Neural progenitor cell (in vitro differentiated cells): ENCODE data around the gene KCNH2.

ENCODE experiments used
- CTCF ChIP-seq: fragments of 200-600 bp; sonication (generic); IDR thresholded peaks from 2 replicates; pipeline ENCODE4 v1.5.1; 2017; ENCODE audit warnings: antibody characterized with exemption, mild to moderate bottlenecking
- EZH2 ChIP-seq: fragments of 200-600 bp; sonication (generic); IDR thresholded peaks from 2 replicates; pipeline ENCODE4 v1.6.1; 2017; ENCODE audit warnings: antibody characterized with exemption, mild to moderate bottlenecking, moderate library complexity
- EZH2phosphoT487 ChIP-seq: fragments of 200-600 bp; sonication (generic); IDR thresholded peaks from 2 replicates; pipeline ENCODE4 v1.6.1; 2017; ENCODE audit warnings: antibody characterized with exemption

GRCh38 chr7:150983893-150984368, 5.8 kb upstream of the KCNH2 start:
- no peak for TF ChIP-seq EZH2
- no peak for TF ChIP-seq CTCF
- no peak for TF ChIP-seq EZH2phosphoT487
